Kidney (tissue), 14 donors: ENCODE results near the gene RHBDF2. TPM values are rescaled to one million over a fixed set of nuclear protein-coding genes. Genes with fewer than 3 reads are reported as not detected.
A peak's percentile ranks its signal among the peaks of the same experiment; 100 is the strongest.

ENCODE experiments used
- DNase-seq, 5 donors: peaks; one replicate each; pipeline ENCODE4 v3.0.0-alpha.2; 2013 to 2020
- FAIRE-seq: peaks from 2 replicates; lab custom pipeline; 2012; peaks lifted over from hg19 to GRCh38; lab: Jason Lieb, UNC
- H3K27ac ChIP-seq, 2 donors: one replicate each; pipeline ENCODE4 v1.7.0; 2013; ENCODE audit warnings: low read depth in 2 of 2, low read length in 2 of 2, inconsistent platforms in 1 of 2
- H3K27me3 ChIP-seq: one replicate; pipeline ENCODE4 v1.7.1; 2013; ENCODE audit warnings: low read length, inconsistent platforms; ENCODE audit not compliant: control insufficient read depth, insufficient read depth
- H3K36me3 ChIP-seq, 3 donors: one replicate each; pipeline versions ENCODE4 v1.7.0 to v1.7.1; 2013; ENCODE audit warnings: low read length in 3 of 3, control low read depth in 1 of 3, inconsistent platforms in 1 of 3; ENCODE audit not compliant: insufficient read depth in 3 of 3, control insufficient read depth in 2 of 3
- H3K4me1 ChIP-seq, 3 donors: one replicate each; pipeline versions ENCODE4 v1.7.0 to v1.7.1; 2013; ENCODE audit warnings: low read length in 3 of 3, inconsistent platforms in 1 of 3, low read depth in 1 of 3; ENCODE audit not compliant: control insufficient read depth in 2 of 3, insufficient read depth in 2 of 3
- H3K4me3 ChIP-seq, 3 donors: one replicate each; pipeline versions ENCODE4 v1.7.0 to v1.8.1; 2013; ENCODE audit warnings: low read length in 3 of 3, control low read depth in 1 of 3, inconsistent platforms in 1 of 3
- H3K9ac ChIP-seq, 3 donors: one replicate each; pipeline versions ENCODE4 v1.7.0 to v1.7.1; 2013; ENCODE audit warnings: low read length in 3 of 3, control low read depth in 1 of 3, inconsistent platforms in 1 of 3
- H3K9me3 ChIP-seq, 3 donors: one replicate each; pipeline versions ENCODE4 v1.7.0 to v1.7.1; 2013; ENCODE audit warnings: low read length in 3 of 3, control low read depth in 1 of 3, inconsistent platforms in 1 of 3; ENCODE audit not compliant: control insufficient read depth in 2 of 3, insufficient read depth in 1 of 3
- CTCF ChIP-seq: IDR thresholded peaks from 3 replicates; pipeline ENCODE4 v1.5.1; 2012; ENCODE audit warnings: mild to moderate bottlenecking, moderate library complexity, borderline replicate concordance; ENCODE audit not compliant: insufficient read depth; ENCODE audit errors: extremely low read depth
- intact Hi-C: fragments of 100-400 bp; cut with DNase I; formaldehyde crosslinking; loops from one replicate; pipeline ENCODE4 v1.11.1; 2022
- polyA plus RNA-seq: library from polyadenylated mRNA; stranded (reverse); fragments of 350-450 nt; fragmentation: Illumina TruSeq; extraction: RNeasy Lipid Tissue Mini Kit (QIAGEN cat#74804); gene quantifications from one replicate; pipeline ENCODE4 v1.2.3, GENCODE V29; 2014; ENCODE audit warnings: low read depth, low replicate concordance; ENCODE audit not compliant: insufficient read depth
- total RNA-seq: library from RNA; stranded (reverse); fragmentation: NEBNext Ultra II Directional; extraction: Animal tissue kit (Norgen Biotek cat#: 25700); gene quantifications from one replicate; pipeline ENCODE4 v1.2.1, GENCODE V29; 2021
- donor health status: control.
- donor health status: control.
- donor health status: control.
- donor health status: control.
- donor health status: control.
- donor health status: DM: yes; HTN: yes; CAD: no.
- donor health status: Normal renal cell carcinoma (clear cell type).

RHBDF2 gene
- total and polyA plus RNA-seq, 2 donors from 2014 or later = 6.8 to 58.6 TPM

GRCh38 chr17:76447931-76448652 lies 53.1 kb downstream of the RHBDF2 start:
- Histone ChIP-seq H3K9ac (no peak overlapping the region), H3K27me3 (no peaks in the 10 kb centered on the region), H3K4me3 (no peak overlapping the region), H3K9me3 (no peaks in the 10 kb centered on the region), H3K36me3 (no peaks in the 10 kb centered on the region), H3K27ac (no peak overlapping the region), H3K4me1 (peaks cover 0 to 19% (median 10%) of the 10 kb centered on the region in 3 donors)
- DNase-seq = no peak
- intact Hi-C loops = no loop called here
- no peak for TF ChIP-seq CTCF
- no peak for FAIRE-seq

- Histone ChIP-seq H3K27me3 (no peaks in the 10 kb centered on the region), H3K9ac (no peak overlapping the region), H3K36me3 (no peaks in the 10 kb centered on the region), H3K4me3 (no peak overlapping the region), H3K27ac (no peak overlapping the region), H3K9me3 (no peaks in the 10 kb centered on the region), H3K4me1 (peaks cover 0 to 15% (median 8%) of the 10 kb centered on the region in 3 donors)
- no peak for TF ChIP-seq CTCF
- intact Hi-C loops = no loop called here
- FAIRE-seq (no peak), DNase-seq (peak in 2 of 5 donors; percentile 32 to 46)
These were observed 54.6 kb downstream of the RHBDF2 start for GRCh38 chr17:76446449-76447231.

GRCh38 chr17:76445697-76446448 lies 55.4 kb downstream of the RHBDF2 start:
- H3K4me3 ChIP-seq = no peak overlapping the region
- H3K27me3 ChIP-seq = no peaks in the 10 kb centered on the region
- no peaks in the 10 kb centered on the region for H3K36me3 ChIP-seq
- DNase-seq (no peak), FAIRE-seq (no peak)
- H3K27ac ChIP-seq = no peak overlapping the region
- intact Hi-C loops = no loop called here
- H3K9me3 ChIP-seq = no peaks in the 10 kb centered on the region
- no peak overlapping the region for H3K9ac ChIP-seq
- peaks cover 0 to 10% (median 0%) of the 10 kb centered on the region in 3 donors for H3K4me1 ChIP-seq
- no peak for TF ChIP-seq CTCF
